Heart right ventricle (tissue), 16 donors: ENCODE results near the gene SULT1A2. TPM values are rescaled to one million over a fixed set of nuclear protein-coding genes. Genes with fewer than 3 reads are reported as not detected.
"Not testable (repeated sequence)": the region's sequence is repeated elsewhere in the genome, so short reads cannot be mapped to it uniquely, and the experiment has no call there.

Source experiments
- ATAC-seq, 8 donors: fragments of 200-7000 bp; cut with Tn5 transposase; one replicate each; pipeline ENCODE4 v1.9.1; 2020; ENCODE audit warnings: mild to moderate bottlenecking in 8 of 8, moderate library complexity in 8 of 8, moderate number of reproducible peaks in 1 of 8
- DNase-seq, 2 donors: peaks; one replicate each; pipeline ENCODE4 v3.0.0-alpha.2; 2020
- H3K27ac ChIP-seq, 10 donors: fragments of 200-600 bp; sonication (generic) in 2 of 10; one replicate each; pipeline versions ENCODE4 v1.5.0 to v1.8.0; 2020 to 2022; ENCODE audit warnings: mild to moderate bottlenecking in 3 of 10
- H3K27me3 ChIP-seq, 7 donors: fragments of 200-600 bp; one replicate each; pipeline ENCODE4 v1.8.0; 2021 to 2022; ENCODE audit warnings: mild to moderate bottlenecking in 2 of 7
- H3K36me3 ChIP-seq, 9 donors: fragments of 200-600 bp; sonication (generic) in 1 of 9; one replicate each; pipeline versions ENCODE4 v1.5.0 to v1.8.0; 2020 to 2022; ENCODE audit warnings: mild to moderate bottlenecking in 2 of 9
- H3K4me1 ChIP-seq, 9 donors: fragments of 200-600 bp; sonication (generic) in 1 of 9; one replicate each; pipeline versions ENCODE4 v1.5.0 to v1.8.0; 2020 to 2022; ENCODE audit warnings: mild to moderate bottlenecking in 4 of 9
- H3K4me3 ChIP-seq, 10 donors: fragments of 200-600 bp; sonication (generic) in 2 of 10; one replicate each; pipeline versions ENCODE4 v1.5.0 to v1.8.0; 2020 to 2022; ENCODE audit warnings: mild to moderate bottlenecking in 7 of 10, moderate library complexity in 2 of 10
- H3K9me3 ChIP-seq, 11 donors: fragments of 200-600 bp in 10 of 11; sonication (generic) in 2 of 11; one replicate each; pipeline versions ENCODE4 v1.5.0 to v1.8.0; 2013 to 2022; ENCODE audit warnings: mild to moderate bottlenecking in 2 of 11, control low read depth in 1 of 11, moderate library complexity in 1 of 11
- CTCF ChIP-seq, 9 donors: fragments of 200-600 bp; sonication (generic) in 2 of 9; IDR thresholded peaks; one replicate each; pipeline versions ENCODE4 v1.5.0 to v1.8.0; 2021 to 2022; ENCODE audit warnings: antibody characterized with exemption in 9 of 9, mild to moderate bottlenecking in 5 of 9, moderate library complexity in 1 of 9
- WGBS, 2 donors: extraction: QIAGEN DNeasy Blood & Tissue Kit; methylation state at CpG; one replicate each; pipeline ENCODE4 v1.1.7; 2013; ENCODE audit warnings: inconsistent platforms in 1 of 2; 5-methylcytosine and 5-hydroxymethylcytosine counted together
- intact Hi-C, 10 donors: fragments of 100-400 bp; cut with DNase I; formaldehyde crosslinking; loops; one replicate each; pipeline versions ENCODE4 v1.11.1 to v1.14.2; 2022
- long read RNA-seq, 3 donors: library from polyadenylated mRNA; unstranded; transcript quantifications; one replicate each; pipeline ENCODE4 v2.0.0, GENCODE V29; 2020 to 2021
- polyA plus RNA-seq, 2 donors: library from polyadenylated mRNA; stranded (reverse); fragments of 200-250 nt; gene quantifications; one replicate each; pipeline ENCODE4 v1.2.3, GENCODE V29; 2013
- total RNA-seq, 10 donors: library from RNA; stranded (reverse); fragmentation: NEBNext Ultra II Directional in 3 of 10; extraction: Animal tissue kit (Norgen Biotek cat#: 25700) in 3 of 10; gene quantifications; one replicate each; pipeline versions ENCODE4 v1.2.1 to v1.2.4, GENCODE V29; 2021 to 2023
- donor health status: Arrhythmogenic right ventricular cardiomyopathy.
- donor health status: ischemic (EF 13 %, LVEDD 7.1; RV severe dilation, severe dysfunction).
- donor health status: healthy with polysubstance abuse.
- donor health status: DM: no; HTN: yes; CAD: no.
- donor health status: DM: no; HTN: no; CAD: no.
- donor health status: ischemic (EF 25% LVEDD 6.9; RV normal size, moderate dysfunction).
- donor health status: ischemic (EF 25% LVEDD 5.7; RV mildly dilated, moderate dysfunction).
- donor health status: healthy.
- donor health status: DM: yes; HTN: yes; CAD: no.
- donor health status: Ischemic cardiomyopathy.
- donor health status: ischemic (EF 35%, LVEDD 5.7; RV mildly dilated, moderate dysfunction).
- donor health status: nonischemic (EF 11% LVEDD 7.7; RV severe dilation, severe dysfunction).
- donor health status: DM: yes; HTN: yes; CAD: no.
- donor health status: PGD.
- donor health status: ischemic (EF 29% LVEDD 5.4; RV normal size, mild dysfunction).
- donor health status: nonischemic (EF 23%, LVEDD 6.1; RV moderate dilation, normal function).

SULT1A2 gene
- total RNA-seq (1 to 10 TPM in 2 of 10 donors, under 1 TPM in 8; 0.24 to 1.7 (median 0.64) TPM), polyA plus RNA-seq (1 to 10 TPM in 1 of 2 donors, under 1 TPM in 1; 0.28 to 1.2 TPM)
- long read RNA-seq, donor 1, partial matches to known transcripts: 1 of 2 reads
- long read RNA-seq, donor 1, other reads (novel, unspliced or antisense): 1 of 2 reads
- long read RNA-seq, donor 2: 0 reads
- long read RNA-seq, donor 3: 0 reads

- ATAC-seq (peak; percentile 36 to 71 (median 55)), DNase-seq (no peak)
- peak within 1 kb of the TSS in 3 of 10 donors; percentile 10 to 52 (median 31) for H3K27ac ChIP-seq
- intact Hi-C loops: no loop called here
- H3K4me3 ChIP-seq: peak within 1 kb of the TSS in 5 of 10 donors; percentile 14 to 33 (median 24)
- 21 to 26% methylated on average over 11 of the region's 11 CpGs for WGBS, 2 donors
- H3K9me3 ChIP-seq: no peaks in the 10 kb centered on the region
- peaks cover 0 to 21% (median 12%) of the 10 kb centered on the region in 9 donors for H3K4me1 ChIP-seq
- no peaks in the 10 kb centered on the region for H3K27me3 ChIP-seq
- TF ChIP-seq CTCF (IDR thresholded peaks at IDR 0.05): no peak
- peaks cover 0 to 6% (median 0%) of the 10 kb centered on the region in 9 donors for H3K36me3 ChIP-seq
Observed at GRCh38 chr16:28596840-28597691, at the start of gene SULT1A2. SULT1A2 (minus strand) TSS chr16:28597050; CDS start chr16:28595930, 1,120 bp downstream.

- H3K4me1 ChIP-seq, H3K4me3 ChIP-seq, H3K36me3 ChIP-seq, DNase-seq, H3K27ac ChIP-seq, ATAC-seq, H3K9me3 ChIP-seq, H3K27me3 ChIP-seq, intact Hi-C loops: not testable (repeated sequence)
- WGBS, 2 donors: 61 to 75% methylated on average over 2 of the region's 2 CpGs
Observed at GRCh38 chr16:28639959-28640358, 43.1 kb upstream of the SULT1A2 start.

GRCh38 chr16:28638359-28638758 is 41.5 kb upstream of the SULT1A2 start:
- intact Hi-C loops, H3K27me3 ChIP-seq, H3K27ac ChIP-seq, H3K36me3 ChIP-seq, H3K9me3 ChIP-seq, H3K4me1 ChIP-seq, H3K4me3 ChIP-seq, DNase-seq, ATAC-seq: not testable (repeated sequence)
- 57 to 92% methylated on average over 3 of the region's 5 CpGs for WGBS, 2 donors

GRCh38 chr16:28637765-28638164 is 40.9 kb upstream of the SULT1A2 start, which contains the start of gene NPIPB8:
NPIPB8 (plus strand) TSS chr16:28638065; CDS start chr16:28638361, 296 bp downstream.
- H3K27ac ChIP-seq, H3K9me3 ChIP-seq, DNase-seq, H3K27me3 ChIP-seq, intact Hi-C loops, ATAC-seq, H3K36me3 ChIP-seq, H3K4me3 ChIP-seq, H3K4me1 ChIP-seq: not testable (repeated sequence)
- no CpG with 5 or more reads among the region's 1 CpG for WGBS, 2 donors

GRCh38 chr16:28636093-28636823 is 39.4 kb upstream of the SULT1A2 start:
- ATAC-seq, H3K27me3 ChIP-seq, H3K36me3 ChIP-seq, H3K4me1 ChIP-seq, H3K27ac ChIP-seq, intact Hi-C loops, H3K9me3 ChIP-seq, DNase-seq, H3K4me3 ChIP-seq: not testable (repeated sequence)
- 32 to 47% methylated on average over 5 of the region's 5 CpGs for WGBS, 2 donors

GRCh38 chr16:28630905-28631304 is 34.1 kb upstream of the SULT1A2 start:
- H3K27me3 ChIP-seq, H3K27ac ChIP-seq, H3K4me3 ChIP-seq, H3K4me1 ChIP-seq, H3K36me3 ChIP-seq, ATAC-seq, DNase-seq, H3K9me3 ChIP-seq, intact Hi-C loops: not testable (repeated sequence)
- 77 to 84% methylated on average over 4 of the region's 5 CpGs for WGBS, 2 donors
